Left renal cortex interstitium (tissue), 4 donors: ENCODE data around the gene SH2D3A. TPM values are rescaled to one million over a fixed set of nuclear protein-coding genes. Genes with fewer than 3 reads are reported as not detected.
"Not testable (repeated sequence)": the region's sequence is repeated elsewhere in the genome, so short reads cannot be mapped to it uniquely, and the experiment has no call there.

Experiments
- DNase-seq, 4 donors: peaks; one replicate each; pipeline ENCODE4 v3.0.0-alpha.2; 2013; ENCODE audit warnings: low read depth in 4 of 4, low spot score in 2 of 4, missing footprints in 1 of 4
- polyA plus RNA-seq, 4 donors: library from polyadenylated mRNA; unstranded; fragments of 120-200 nt; gene quantifications; one replicate each; pipeline ENCODE4 v1.2.1, GENCODE V29; 2013; ENCODE audit not compliant: insufficient read length in 4 of 4

The SH2D3A gene
- polyA plus RNA-seq: 10 to 100 TPM in 1 of 4 donors, 1 to 10 TPM in 3; 5.6 to 11.5 (median 9.2) TPM

GRCh38 chr19:6767357-6768235 lies at the start of gene SH2D3A:
Gene SH2D3A (minus strand): TSS chr19:6767435. CDS start chr19:6763748, 3,687 bp downstream.
- peak in 1 of 4 donors; percentile 57 for DNase-seq

- no peak for DNase-seq
Measured at GRCh38 chr19:6813659-6814058, 46.4 kb upstream of the SH2D3A start.

GRCh38 chr19:6812612-6813011 lies 45.4 kb upstream of the SH2D3A start:
- DNase-seq: no peak

GRCh38 chr19:6811906-6812305 lies 44.7 kb upstream of the SH2D3A start:
- no peak for DNase-seq

GRCh38 chr19:6811378-6811777 lies 44.1 kb upstream of the SH2D3A start:
- no peak for DNase-seq

GRCh38 chr19:6809262-6809661 lies 42.0 kb upstream of the SH2D3A start:
- no peak for DNase-seq

GRCh38 chr19:6808494-6808893 lies 41.3 kb upstream of the SH2D3A start:
- no peak for DNase-seq

- DNase-seq: no peak
Measured at GRCh38 chr19:6807291-6807690, 40.1 kb upstream of the SH2D3A start.

- no peak for DNase-seq
Measured at GRCh38 chr19:6806488-6806887, 39.3 kb upstream of the SH2D3A start.

- no peak for DNase-seq
Measured at GRCh38 chr19:6803036-6803404, 35.8 kb upstream of the SH2D3A start.

GRCh38 chr19:6802336-6803035 lies 35.3 kb upstream of the SH2D3A start:
- no peak for DNase-seq

- DNase-seq: no peak
Measured at GRCh38 chr19:6801485-6802086, 34.4 kb upstream of the SH2D3A start.

GRCh38 chr19:6800991-6801484 lies 33.8 kb upstream of the SH2D3A start:
- DNase-seq: no peak

- not testable (repeated sequence) for DNase-seq
Measured at GRCh38 chr19:6800160-6800790, 33.0 kb upstream of the SH2D3A start.

- no peak for DNase-seq
Measured at GRCh38 chr19:6797646-6798045, 30.4 kb upstream of the SH2D3A start.

- no peak for DNase-seq
Measured at GRCh38 chr19:6796278-6796677, 29.0 kb upstream of the SH2D3A start.

GRCh38 chr19:6794686-6795431 lies 27.6 kb upstream of the SH2D3A start:
- no peak for DNase-seq

GRCh38 chr19:6793973-6794372 lies 26.7 kb upstream of the SH2D3A start:
- no peak for DNase-seq

GRCh38 chr19:6793411-6793810 lies 26.2 kb upstream of the SH2D3A start:
- DNase-seq: no peak

GRCh38 chr19:6791237-6791636 lies 24.0 kb upstream of the SH2D3A start:
- no peak for DNase-seq
